Activated naive CD4-positive, alpha-beta T cell treated with Interleukin-2 at 50 U/mL for 16 hours (primary cell): ENCODE data around the gene YTHDC1.
"Not testable (repeated sequence)": the region's sequence is repeated elsewhere in the genome, so short reads cannot be mapped to it uniquely, and the experiment has no call there.

Experiments used
- DNase-seq: peaks from one replicate; pipeline ENCODE4 v3.0.0-alpha.2; 2020

YTHDC1 gene

GRCh38 chr4:68287704-68288392, 62.0 kb downstream of the YTHDC1 start:
- no peak for DNase-seq

GRCh38 chr4:68283714-68284113, 66.2 kb downstream of the YTHDC1 start:
- DNase-seq = no peak

- DNase-seq = no peak
Measured at GRCh38 chr4:68283095-68283494, 66.8 kb downstream of the YTHDC1 start.

GRCh38 chr4:68281796-68282740, 67.8 kb downstream of the YTHDC1 start:
- DNase-seq = not testable (repeated sequence)

- DNase-seq = no peak
Measured at GRCh38 chr4:68278029-68278428, 71.9 kb downstream of the YTHDC1 start.

- DNase-seq = no peak
Measured at GRCh38 chr4:68277627-68278026, 72.3 kb downstream of the YTHDC1 start.

GRCh38 chr4:68272860-68273259, 77.0 kb downstream of the YTHDC1 start:
- no peak for DNase-seq

- no peak for DNase-seq
Measured at GRCh38 chr4:68272380-68272779, 77.5 kb downstream of the YTHDC1 start.

GRCh38 chr4:68271851-68272357, 78.0 kb downstream of the YTHDC1 start:
- no peak for DNase-seq

GRCh38 chr4:68267433-68267944, 82.4 kb downstream of the YTHDC1 start:
- DNase-seq = no peak

GRCh38 chr4:68264875-68265565, 84.9 kb downstream of the YTHDC1 start:
- no peak for DNase-seq
